ENCODE measurements around the gene SMPDL3B. TPM values are rescaled to one million over a fixed set of nuclear protein-coding genes. Genes with fewer than 3 reads are reported as not detected.

Gene SMPDL3B
- polyA plus RNA-seq, 4 donors = 11.5 to 15.0 (median 12.6) TPM

Other genes with a start within 250 kb of the SMPDL3B start
- 10 to 100 TPM; 10.7 to 18.6 (median 14.1) TPM for gene FAM76A, start 209.0 kb upstream of the SMPDL3B start, polyA plus RNA-seq (ENCODE audit: insufficient read length in 4 of 4)
- 10 to 100 TPM; 41.7 to 54.0 (median 44.4) TPM for gene STX12, start 161.8 kb upstream of the SMPDL3B start, polyA plus RNA-seq (ENCODE audit: insufficient read length in 4 of 4)
- gene PPP1R8, start 104.2 kb upstream of the SMPDL3B start, polyA plus RNA-seq (ENCODE audit: insufficient read length in 4 of 4) = 10 to 100 TPM; 50.9 to 66.3 (median 52.8) TPM
- 1 to 10 TPM; 2.5 to 5.7 (median 3.0) TPM for gene THEMIS2, start 62.5 kb upstream of the SMPDL3B start, polyA plus RNA-seq (ENCODE audit: insufficient read length in 4 of 4)
- gene RPA2, start 20.4 kb upstream of the SMPDL3B start, polyA plus RNA-seq (ENCODE audit: insufficient read length in 4 of 4) = 10 to 100 TPM; 57.9 to 75.3 (median 66.8) TPM
- 10 to 100 TPM in 2 of 4 donors, 1 to 10 TPM in 2; 7.6 to 12.4 (median 9.9) TPM for gene XKR8, start 25.0 kb downstream of the SMPDL3B start, polyA plus RNA-seq (ENCODE audit: insufficient read length in 4 of 4)
- 10 to 100 TPM; 47.4 to 59.6 (median 55.5) TPM for gene EYA3, start 153.6 kb downstream of the SMPDL3B start, polyA plus RNA-seq (ENCODE audit: insufficient read length in 4 of 4)
- gene PTAFR, start 241.7 kb downstream of the SMPDL3B start, polyA plus RNA-seq (ENCODE audit: insufficient read length in 4 of 4) = 1 to 10 TPM; 2.0 to 2.9 (median 2.4) TPM

Measured in left renal cortex interstitium (tissue), 4 donors.